ENCODE results near the gene IFT74.

IFT74 gene

DNA sequence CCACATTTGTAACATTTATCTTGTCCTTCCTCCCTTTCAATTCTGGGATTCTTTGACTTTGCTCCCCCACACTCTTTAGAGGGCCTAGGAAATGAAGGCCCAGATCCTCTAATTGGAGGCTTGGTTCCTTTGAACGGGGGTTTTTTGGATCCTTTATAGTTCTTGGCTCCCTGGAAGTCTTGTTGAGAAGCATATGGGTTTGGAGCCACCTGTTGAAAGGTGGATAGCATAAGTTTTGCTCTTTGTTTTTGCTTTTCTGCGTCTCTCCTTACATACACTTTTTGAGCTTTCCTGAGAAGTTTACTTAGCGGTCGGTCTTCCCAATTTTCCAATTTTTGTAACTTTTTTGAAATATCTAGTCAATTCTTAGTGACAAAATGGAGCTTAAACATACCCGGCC lies 17.8 kb downstream of the IFT74 start:
- POLR2A ChIA-PET = no interaction called here
- Histone ChIP-seq H3K9me3 (ENCODE audit: control insufficient read depth, insufficient read depth, low read depth, low read length) (no peaks in the 10 kb centered on the region), H3K36me3 (ENCODE audit: control insufficient read depth in 2 of 2, insufficient read depth in 1 of 2, low read length in 2 of 2) (peaks cover 4 to 5% of the 10 kb centered on the region in 2 experiments; a peak in 2 of 3 replicates), H3K4me1 (ENCODE audit: control insufficient read depth, insufficient read depth, low read length) (no peaks in the 10 kb centered on the region), H3K27ac (ENCODE audit: extremely low read depth, low read depth, low read length) (no peak overlapping the region), H3K4me3 (ENCODE audit: low read depth, low read length) (no peak overlapping the region)
- CTCF ChIA-PET = interaction anchor here (0.5 to 1.2 kb wide), 3 partner anchors 82 to 1555 kb away, joined by 3 read pairs; partner anchors contain the start of gene EQTN
- TF ChIP-seq SCRT2 (tag by site-specific recombination; IDR thresholded peaks at IDR 0.05) (peak; percentile 56), SCRT1 (tag by site-specific recombination; IDR thresholded peaks at IDR 0.05; ENCODE audit: borderline replicate concordance) (0 out of 2 replicates have a peak, but pooled peaks have one; percentile 26), ZNF157 (tag by site-specific recombination; IDR thresholded peaks at IDR 0.05) (no peak)

DNA sequence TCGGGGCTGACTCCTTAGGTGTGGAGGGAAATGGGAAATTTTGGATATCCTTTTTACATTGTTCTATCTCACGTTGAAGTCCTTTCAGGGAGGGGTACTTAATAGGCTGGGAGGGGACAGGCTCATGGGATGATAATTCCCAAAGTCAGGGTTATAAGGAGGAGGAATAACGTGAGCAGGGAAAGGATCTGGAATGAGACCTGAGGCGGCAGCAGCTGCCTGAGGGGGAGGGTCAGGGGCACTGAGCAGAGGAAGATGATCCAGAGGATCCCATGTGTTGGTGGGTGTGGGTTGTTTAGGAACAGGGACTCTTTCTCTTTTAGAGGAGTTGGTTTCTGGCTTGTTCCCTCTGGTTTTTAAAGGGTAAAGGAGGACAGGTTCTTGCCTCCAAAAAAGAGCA lies 18.7 kb downstream of the IFT74 start:
- H3K4me3 ChIP-seq (ENCODE audit: low read depth, low read length) = no peak overlapping the region
- no peak for TF ChIP-seq ZNF121 (tag by site-specific recombination; IDR thresholded peaks at IDR 0.05)
- TF ChIP-seq ZNF138 (tag by site-specific recombination; IDR thresholded peaks at IDR 0.05; ENCODE audit: borderline replicate concordance) = no peak
- TF ChIP-seq ZNF341 (tag by site-specific recombination; IDR thresholded peaks at IDR 0.05; ENCODE audit: low read depth) = no peak
- no peak for TF ChIP-seq ZNF48 (tag by site-specific recombination; IDR thresholded peaks at IDR 0.05)
- TF ChIP-seq ZNF155 (tag by site-specific recombination; IDR thresholded peaks at IDR 0.05) = no peak
- TF ChIP-seq, protein P1, sequence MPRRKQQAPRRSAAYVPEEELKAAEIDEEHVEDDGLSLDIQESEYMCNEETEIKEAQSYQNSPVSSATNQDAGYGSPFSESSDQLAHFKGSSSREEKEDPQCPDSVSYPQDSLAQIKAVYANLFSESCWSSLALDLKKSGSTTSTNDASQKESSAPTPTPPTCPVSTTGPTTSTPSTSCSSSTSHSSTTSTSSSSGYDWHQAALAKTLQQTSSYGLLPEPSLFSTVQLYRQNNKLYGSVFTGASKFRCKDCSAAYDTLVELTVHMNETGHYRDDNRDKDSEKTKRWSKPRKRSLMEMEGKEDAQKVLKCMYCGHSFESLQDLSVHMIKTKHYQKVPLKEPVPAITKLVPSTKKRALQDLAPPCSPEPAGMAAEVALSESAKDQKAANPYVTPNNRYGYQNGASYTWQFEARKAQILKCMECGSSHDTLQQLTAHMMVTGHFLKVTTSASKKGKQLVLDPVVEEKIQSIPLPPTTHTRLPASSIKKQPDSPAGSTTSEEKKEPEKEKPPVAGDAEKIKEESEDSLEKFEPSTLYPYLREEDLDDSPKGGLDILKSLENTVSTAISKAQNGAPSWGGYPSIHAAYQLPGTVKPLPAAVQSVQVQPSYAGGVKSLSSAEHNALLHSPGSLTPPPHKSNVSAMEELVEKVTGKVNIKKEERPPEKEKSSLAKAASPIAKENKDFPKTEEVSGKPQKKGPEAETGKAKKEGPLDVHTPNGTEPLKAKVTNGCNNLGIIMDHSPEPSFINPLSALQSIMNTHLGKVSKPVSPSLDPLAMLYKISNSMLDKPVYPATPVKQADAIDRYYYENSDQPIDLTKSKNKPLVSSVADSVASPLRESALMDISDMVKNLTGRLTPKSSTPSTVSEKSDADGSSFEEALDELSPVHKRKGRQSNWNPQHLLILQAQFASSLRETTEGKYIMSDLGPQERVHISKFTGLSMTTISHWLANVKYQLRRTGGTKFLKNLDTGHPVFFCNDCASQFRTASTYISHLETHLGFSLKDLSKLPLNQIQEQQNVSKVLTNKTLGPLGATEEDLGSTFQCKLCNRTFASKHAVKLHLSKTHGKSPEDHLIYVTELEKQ (tag by site-specific recombination; IDR thresholded peaks at IDR 0.05; ENCODE audit: borderline replicate concordance) = no peak
- TF ChIP-seq, protein P2, sequence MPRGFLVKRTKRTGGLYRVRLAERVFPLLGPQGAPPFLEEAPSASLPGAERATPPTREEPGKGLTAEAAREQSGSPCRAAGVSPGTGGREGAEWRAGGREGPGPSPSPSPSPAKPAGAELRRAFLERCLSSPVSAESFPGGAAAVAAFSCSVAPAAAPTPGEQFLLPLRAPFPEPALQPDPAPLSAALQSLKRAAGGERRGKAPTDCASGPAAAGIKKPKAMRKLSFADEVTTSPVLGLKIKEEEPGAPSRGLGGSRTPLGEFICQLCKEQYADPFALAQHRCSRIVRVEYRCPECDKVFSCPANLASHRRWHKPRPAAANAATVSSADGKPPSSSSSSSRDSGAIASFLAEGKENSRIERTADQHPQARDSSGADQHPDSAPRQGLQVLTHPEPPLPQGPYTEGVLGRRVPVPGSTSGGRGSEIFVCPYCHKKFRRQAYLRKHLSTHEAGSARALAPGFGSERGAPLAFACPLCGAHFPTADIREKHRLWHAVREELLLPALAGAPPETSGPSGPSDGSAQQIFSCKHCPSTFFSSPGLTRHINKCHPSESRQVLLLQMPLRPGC (tag by site-specific recombination; IDR thresholded peaks at IDR 0.05) = no peak
- no peak for TF ChIP-seq ZNF112 (tag by site-specific recombination; IDR thresholded peaks at IDR 0.05)
- TF ChIP-seq ZBTB1 (tag by site-specific recombination; IDR thresholded peaks at IDR 0.05) = no peak
- no peak for TF ChIP-seq ZNF184 (tag by site-specific recombination; IDR thresholded peaks at IDR 0.05)
- H3K36me3 ChIP-seq (ENCODE audit: control insufficient read depth in 2 of 2, insufficient read depth in 1 of 2, low read length in 2 of 2) = peaks cover 4 to 9% of the 10 kb centered on the region in 2 experiments; a peak in 2 of 3 replicates
- no peaks in the 10 kb centered on the region for H3K9me3 ChIP-seq (ENCODE audit: control insufficient read depth, insufficient read depth, low read depth, low read length)
- POLR2A ChIA-PET = no interaction called here
- no peaks in the 10 kb centered on the region for H3K4me1 ChIP-seq (ENCODE audit: control insufficient read depth, insufficient read depth, low read length)
- no peak overlapping the region for H3K27ac ChIP-seq (ENCODE audit: extremely low read depth, low read depth, low read length)
- CTCF ChIA-PET = interaction anchor here (0.6 to 1.6 kb wide), 8 partner anchors 15 to 1555 kb away, joined by 3 to 4 read pairs (median 3); no protein-coding TSS in a partner anchor

DNA sequence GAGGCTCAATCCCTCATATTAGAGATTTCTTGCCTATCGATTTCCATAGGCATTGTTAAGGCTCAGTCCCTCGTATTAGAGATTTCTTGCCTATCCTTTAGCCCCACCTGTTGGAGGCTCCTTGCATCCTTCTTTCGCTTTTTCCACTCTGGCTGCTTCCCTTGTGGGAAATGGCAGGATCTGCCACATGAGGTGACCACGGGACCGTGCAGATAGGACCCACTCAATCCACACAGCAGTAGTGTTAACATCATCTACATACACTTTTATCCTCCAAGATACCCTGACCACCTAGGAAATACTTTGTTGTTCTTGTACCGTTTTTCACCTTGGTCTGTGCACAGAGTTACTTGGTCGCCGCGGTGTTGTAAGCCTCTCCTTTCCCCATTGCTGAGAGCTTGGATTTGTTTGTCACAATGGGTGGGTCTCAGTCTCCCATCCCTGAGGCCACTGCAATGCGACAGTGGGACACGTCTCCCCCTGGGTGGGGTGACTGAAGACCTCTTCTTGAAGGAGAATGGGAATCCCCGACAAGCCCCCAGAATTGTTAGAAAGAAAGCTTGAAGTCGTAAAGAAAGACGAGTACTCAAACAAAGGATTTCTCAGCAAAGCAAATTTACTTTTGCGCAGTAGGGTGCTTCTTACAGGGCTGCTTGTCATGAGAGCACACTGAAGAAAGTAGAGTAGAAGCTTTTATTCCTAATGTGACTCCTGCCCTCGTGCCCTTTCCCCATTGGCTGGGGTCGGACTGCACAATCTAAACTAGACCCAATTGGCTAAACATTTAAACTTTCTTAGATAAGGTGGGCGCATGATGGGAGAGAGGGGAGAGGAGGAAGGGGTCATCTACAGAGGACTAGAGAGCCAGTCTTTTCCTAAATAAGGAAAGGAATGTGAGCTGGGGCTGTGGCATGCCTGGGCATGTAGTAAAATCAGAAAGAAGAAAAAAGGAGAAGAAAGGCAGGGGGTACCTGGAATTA lies 19.8 kb downstream of the IFT74 start:
- no peak for TF ChIP-seq ZNF768 (tag by site-specific recombination; IDR thresholded peaks at IDR 0.05)
- TF ChIP-seq ZNF571 (tag by site-specific recombination; IDR thresholded peaks at IDR 0.05) = no peak
- TF ChIP-seq ZNF654 (tag by site-specific recombination; IDR thresholded peaks at IDR 0.05; ENCODE audit: low read depth) = peak; percentile 55
- TF ChIP-seq, protein P3, sequence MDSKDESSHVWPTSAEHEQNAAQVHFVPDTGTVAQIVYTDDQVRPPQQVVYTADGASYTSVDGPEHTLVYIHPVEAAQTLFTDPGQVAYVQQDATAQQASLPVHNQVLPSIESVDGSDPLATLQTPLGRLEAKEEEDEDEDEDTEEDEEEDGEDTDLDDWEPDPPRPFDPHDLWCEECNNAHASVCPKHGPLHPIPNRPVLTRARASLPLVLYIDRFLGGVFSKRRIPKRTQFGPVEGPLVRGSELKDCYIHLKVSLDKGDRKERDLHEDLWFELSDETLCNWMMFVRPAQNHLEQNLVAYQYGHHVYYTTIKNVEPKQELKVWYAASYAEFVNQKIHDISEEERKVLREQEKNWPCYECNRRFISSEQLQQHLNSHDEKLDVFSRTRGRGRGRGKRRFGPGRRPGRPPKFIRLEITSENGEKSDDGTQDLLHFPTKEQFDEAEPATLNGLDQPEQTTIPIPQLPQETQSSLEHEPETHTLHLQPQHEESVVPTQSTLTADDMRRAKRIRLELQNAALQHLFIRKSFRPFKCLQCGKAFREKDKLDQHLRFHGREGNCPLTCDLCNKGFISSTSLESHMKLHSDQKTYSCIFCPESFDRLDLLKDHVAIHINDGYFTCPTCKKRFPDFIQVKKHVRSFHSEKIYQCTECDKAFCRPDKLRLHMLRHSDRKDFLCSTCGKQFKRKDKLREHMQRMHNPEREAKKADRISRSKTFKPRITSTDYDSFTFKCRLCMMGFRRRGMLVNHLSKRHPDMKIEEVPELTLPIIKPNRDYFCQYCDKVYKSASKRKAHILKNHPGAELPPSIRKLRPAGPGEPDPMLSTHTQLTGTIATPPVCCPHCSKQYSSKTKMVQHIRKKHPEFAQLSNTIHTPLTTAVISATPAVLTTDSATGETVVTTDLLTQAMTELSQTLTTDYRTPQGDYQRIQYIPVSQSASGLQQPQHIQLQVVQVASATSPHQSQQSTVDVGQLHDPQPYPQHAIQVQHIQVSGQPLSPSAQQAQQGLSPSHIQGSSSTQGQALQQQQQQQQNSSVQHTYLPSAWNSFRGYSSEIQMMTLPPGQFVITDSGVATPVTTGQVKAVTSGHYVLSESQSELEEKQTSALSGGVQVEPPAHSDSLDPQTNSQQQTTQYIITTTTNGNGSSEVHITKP (tag by site-specific recombination; IDR thresholded peaks at IDR 0.05) = no peak
- ChIA-PET CTCF (interaction anchor here (0.5 to 1.7 kb wide), 14 partner anchors 8 to 676 kb away, joined by 3 to 6 read pairs (median 4); no protein-coding TSS in a partner anchor), POLR2A (no interaction called here)
- no peak overlapping the region for H3K27ac ChIP-seq (ENCODE audit: extremely low read depth, low read depth, low read length)
- H3K36me3 ChIP-seq (ENCODE audit: control insufficient read depth in 2 of 2, insufficient read depth in 1 of 2, low read length in 2 of 2) = peaks cover 4 to 17% of the 10 kb centered on the region in 2 experiments; a peak in 2 of 3 replicates
- no peaks in the 10 kb centered on the region for H3K9me3 ChIP-seq (ENCODE audit: control insufficient read depth, insufficient read depth, low read depth, low read length)
- H3K4me3 ChIP-seq (ENCODE audit: low read depth, low read length) = no peak overlapping the region
- no peaks in the 10 kb centered on the region for H3K4me1 ChIP-seq (ENCODE audit: control insufficient read depth, insufficient read depth, low read length)

All from HEK293 (cell line).